ENCODE results near the gene RXRA. TPM values are rescaled to one million over a fixed set of nuclear protein-coding genes. Genes with fewer than 3 reads are reported as not detected.

Gene RXRA
- total and polyA plus RNA-seq, 2 donors (not counting 1 experiment from before 2014, with no cell fraction given), result 2.6 to 6.8 TPM

GRCh38 chr9:134351606-134352176 is 25.4 kb downstream of the RXRA start:
- 95% methylated on average over 26 of the region's 29 CpGs for WGBS (ENCODE audit: insufficient coverage)
- Mint-ChIP-seq H3K4me3 (no peak overlapping the region), H3K27ac (no peak overlapping the region), H3K27me3 (no peaks in the 10 kb centered on the region), H3K4me1 (peaks cover 6% of the 10 kb centered on the region), H3K9me3 (ENCODE audit: insufficient read depth) (no peaks in the 10 kb centered on the region)
- ATAC-seq (ENCODE audit: low read depth) (no peak), DNase-seq (no peak)
- Histone ChIP-seq H3K79me2 (ENCODE audit: control insufficient read depth, insufficient read depth, low read length) (peaks cover 3% of the 10 kb centered on the region), H3K9ac (ENCODE audit: low read length) (no peak overlapping the region), H3K4me3 (ENCODE audit: control extremely low read depth in 1 of 5, extremely low read depth in 1 of 5, insufficient read depth in 1 of 5, low read depth in 2 of 5, low read length in 4 of 5) (no peak overlapping the region), H3K27ac (ENCODE audit: low read length in 2 of 2) (no peak overlapping the region), H3K9me3 (ENCODE audit: control extremely low read depth in 1 of 3, control insufficient read depth in 2 of 3, insufficient read depth in 1 of 3, low read length in 2 of 3) (no peaks in the 10 kb centered on the region), H3K4me1 (ENCODE audit: control insufficient read depth in 2 of 2, insufficient read depth in 2 of 2, low read length in 2 of 2) (peaks cover 0 to 4% of the 10 kb centered on the region in 2 donors), H3K36me3 (replicated peaks in 1 of 2; ENCODE audit: control extremely low read depth in 1 of 2, control insufficient read depth in 1 of 2, extremely low read depth in 1 of 2, insufficient read depth in 2 of 2, low read length in 1 of 2) (no peaks in the 10 kb centered on the region), H3K4me2 (replicated peaks; ENCODE audit: low read depth, low read length, poor library complexity, severe bottlenecking) (no peak overlapping the region), H4K20me1 (ENCODE audit: control insufficient read depth, insufficient read depth, low read length, poor library complexity, severe bottlenecking) (no peaks in the 10 kb centered on the region), H2AFZ (ENCODE audit: insufficient read depth, low read depth, low read length, poor library complexity, severe bottlenecking) (no peak overlapping the region), H3K27me3 (replicated peaks in 1 of 4; ENCODE audit: control extremely low read depth in 1 of 4, control insufficient read depth in 3 of 4, insufficient read depth in 4 of 4, low read length in 3 of 4) (no peaks in the 10 kb centered on the region)
- no peak for TF ChIP-seq CTCF (IDR thresholded peaks at IDR 0.05)
- ChIA-PET POLR2A (no interaction called here), CTCF (no interaction called here)
- intact Hi-C loops (cut with micrococcal nuclease), result no loop called here

- Histone ChIP-seq H3K4me3 (ENCODE audit: control extremely low read depth in 1 of 5, extremely low read depth in 1 of 5, insufficient read depth in 1 of 5, low read depth in 2 of 5, low read length in 4 of 5) (no peak overlapping the region), H3K36me3 (replicated peaks in 1 of 2; ENCODE audit: control extremely low read depth in 1 of 2, control insufficient read depth in 1 of 2, extremely low read depth in 1 of 2, insufficient read depth in 2 of 2, low read length in 1 of 2) (no peaks in the 10 kb centered on the region), H3K27ac (ENCODE audit: low read length in 2 of 2) (no peak overlapping the region), H3K9ac (ENCODE audit: low read length) (no peak overlapping the region), H3K27me3 (replicated peaks in 1 of 4; ENCODE audit: control extremely low read depth in 1 of 4, control insufficient read depth in 3 of 4, insufficient read depth in 4 of 4, low read length in 3 of 4) (no peaks in the 10 kb centered on the region), H2AFZ (ENCODE audit: insufficient read depth, low read depth, low read length, poor library complexity, severe bottlenecking) (no peak overlapping the region), H3K9me3 (ENCODE audit: control extremely low read depth in 1 of 3, control insufficient read depth in 2 of 3, insufficient read depth in 1 of 3, low read length in 2 of 3) (no peaks in the 10 kb centered on the region), H3K4me1 (ENCODE audit: control insufficient read depth in 2 of 2, insufficient read depth in 2 of 2, low read length in 2 of 2) (peaks cover 0 to 4% of the 10 kb centered on the region in 2 donors), H4K20me1 (ENCODE audit: control insufficient read depth, insufficient read depth, low read length, poor library complexity, severe bottlenecking) (no peaks in the 10 kb centered on the region), H3K4me2 (replicated peaks; ENCODE audit: low read depth, low read length, poor library complexity, severe bottlenecking) (no peak overlapping the region), H3K79me2 (ENCODE audit: control insufficient read depth, insufficient read depth, low read length) (no peaks in the 10 kb centered on the region)
- Mint-ChIP-seq H3K4me1 (peaks cover 6% of the 10 kb centered on the region), H3K4me3 (no peak overlapping the region), H3K9me3 (ENCODE audit: insufficient read depth) (no peaks in the 10 kb centered on the region), H3K27me3 (no peaks in the 10 kb centered on the region), H3K27ac (no peak overlapping the region)
- POLR2A ChIA-PET, result no interaction called here
- intact Hi-C loops (cut with micrococcal nuclease), result no loop called here
- 89% methylated on average over 18 of the region's 18 CpGs for WGBS (ENCODE audit: insufficient coverage)
- ATAC-seq (ENCODE audit: low read depth), result no peak
- DNase-seq, result no peak
- TF ChIP-seq CTCF (IDR thresholded peaks at IDR 0.05), result no peak
- TF ChIP-seq EZH2 (IDR thresholded peaks at IDR 0.05; ENCODE audit: borderline replicate concordance, insufficient read depth, low read depth, low read length, poor library complexity, severe bottlenecking), result no peak
- CTCF ChIA-PET, result no interaction called here
Measured at GRCh38 chr9:134352247-134352933, 26.1 kb downstream of the RXRA start.
